Dermis blood vessel endothelial cell (primary cell): ENCODE results near the gene PRRC2A. TPM values are rescaled to one million over a fixed set of nuclear protein-coding genes. Genes with fewer than 3 reads are reported as not detected.
"Not testable (repeated sequence)": the region's sequence is repeated elsewhere in the genome, so short reads cannot be mapped to it uniquely, and the experiment has no call there.

Experiments used
- DNase-seq: peaks from one replicate; pipeline ENCODE4 v3.0.0; 2010
- total RNA-seq: library from RNA; depleted of rRNA; stranded (reverse); fragments of >200 nt; gene quantifications from 2 replicates; pipeline ENCODE4 v1.2.3, GENCODE V29; 2014

Gene PRRC2A
- total RNA-seq, 1 donor from 2014 or later: 32.2 TPM

DNA sequence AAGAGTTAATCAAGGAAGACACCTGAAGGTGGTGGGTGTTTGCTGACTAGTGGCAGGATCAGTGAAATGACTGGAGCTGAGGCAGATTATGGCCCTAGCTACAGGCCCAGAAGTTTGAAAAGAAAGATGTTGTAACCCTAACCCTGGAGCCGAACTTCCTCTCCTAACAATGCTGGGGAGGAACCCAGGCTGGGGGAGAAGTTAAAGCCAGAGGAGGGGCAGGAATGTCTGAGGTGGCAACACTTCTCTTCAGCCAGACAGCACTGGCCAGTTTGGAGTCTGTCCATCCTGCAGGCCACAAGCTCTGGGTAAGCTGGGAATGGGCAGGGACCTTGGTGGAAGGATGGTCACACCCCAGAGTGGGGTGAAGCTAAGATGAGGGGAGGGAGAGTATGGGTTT is 34.5 kb upstream of the PRRC2A start, which contains the start of gene LST1:
Gene LST1 (plus strand): TSS at position 270 of the 400 bp plus-strand sequence. CDS start 1,023 bp downstream, outside the sequence.
- no peak for DNase-seq

DNA sequence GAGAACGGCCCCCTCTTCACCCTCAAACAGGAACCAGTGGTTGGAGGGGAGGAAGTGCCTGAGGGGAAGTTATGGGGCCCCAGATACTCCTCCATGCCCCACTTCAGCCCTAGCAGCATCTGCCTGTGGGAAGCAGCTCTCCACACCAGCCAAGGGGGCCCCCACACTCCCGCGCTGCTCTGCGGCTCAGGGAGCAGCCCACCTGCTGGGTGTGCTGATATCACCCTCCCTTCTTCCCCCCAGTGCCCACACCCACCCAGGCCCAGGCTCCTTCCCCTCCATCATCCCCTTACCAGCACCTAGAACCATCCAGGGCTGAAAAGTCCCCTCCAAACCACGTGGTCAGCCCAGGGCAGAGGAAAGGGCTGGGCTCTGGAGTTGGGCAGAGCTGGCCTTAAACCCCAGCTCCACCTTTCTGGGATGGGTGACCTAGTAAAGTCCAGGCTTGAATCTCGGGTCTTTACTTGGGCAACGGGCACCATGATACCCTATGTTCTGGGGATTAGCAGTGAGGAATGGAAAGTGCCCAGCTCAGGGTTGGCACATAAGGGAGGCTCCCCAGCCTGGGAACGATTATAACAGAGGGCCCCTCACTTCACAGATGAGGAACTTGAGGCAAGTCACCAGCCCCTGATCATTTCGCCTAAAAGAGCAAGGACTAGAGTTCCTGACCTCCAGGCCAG is 33.8 kb upstream of the PRRC2A start:
- no peak for DNase-seq

DNA sequence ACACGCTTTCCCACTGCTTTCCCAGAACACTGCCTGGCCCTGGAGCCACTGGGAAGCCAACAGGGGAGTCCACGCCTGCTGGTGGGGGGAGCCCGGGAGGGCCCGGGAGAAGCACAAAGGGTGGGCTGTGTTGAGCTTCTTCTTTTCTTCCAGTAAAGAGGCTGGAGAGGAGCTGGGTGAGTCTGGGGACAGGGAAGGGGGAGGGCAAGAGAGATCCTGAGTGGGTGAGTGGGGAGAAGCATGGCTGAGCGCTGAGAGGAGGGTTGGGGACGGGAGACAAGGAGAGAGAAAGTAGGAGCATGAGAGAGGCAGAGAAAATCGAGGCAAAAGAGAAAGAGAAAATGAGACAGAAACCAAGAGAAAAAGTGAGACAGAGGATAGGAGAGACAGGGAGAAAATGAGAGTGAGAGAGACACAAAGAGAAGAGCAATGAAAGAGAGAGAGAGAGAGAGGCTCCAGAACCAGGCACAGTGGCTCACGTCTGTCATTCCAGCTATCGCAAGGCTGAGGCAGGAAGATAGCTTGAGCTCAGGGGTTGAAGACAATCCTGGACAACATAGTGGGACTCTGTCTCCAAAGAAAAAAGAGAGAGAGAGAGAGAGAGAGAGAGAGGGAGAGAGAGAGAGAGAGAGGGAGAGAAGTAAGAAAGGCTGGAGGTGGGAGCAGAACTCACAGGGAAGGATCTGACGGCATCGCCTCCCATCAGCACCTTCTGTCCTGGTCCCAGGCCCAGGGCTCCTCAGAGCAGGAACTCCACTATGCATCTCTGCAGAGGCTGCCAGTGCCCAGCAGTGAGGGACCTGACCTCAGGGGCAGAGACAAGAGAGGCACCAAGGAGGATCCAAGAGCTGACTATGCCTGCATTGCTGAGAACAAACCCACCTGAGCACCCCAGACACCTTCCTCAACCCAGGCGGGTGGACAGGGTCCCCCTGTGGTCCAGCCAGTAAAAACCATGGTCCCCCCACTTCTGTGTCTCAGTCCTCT is 32.4 kb upstream of the PRRC2A start:
- no peak for DNase-seq

DNA sequence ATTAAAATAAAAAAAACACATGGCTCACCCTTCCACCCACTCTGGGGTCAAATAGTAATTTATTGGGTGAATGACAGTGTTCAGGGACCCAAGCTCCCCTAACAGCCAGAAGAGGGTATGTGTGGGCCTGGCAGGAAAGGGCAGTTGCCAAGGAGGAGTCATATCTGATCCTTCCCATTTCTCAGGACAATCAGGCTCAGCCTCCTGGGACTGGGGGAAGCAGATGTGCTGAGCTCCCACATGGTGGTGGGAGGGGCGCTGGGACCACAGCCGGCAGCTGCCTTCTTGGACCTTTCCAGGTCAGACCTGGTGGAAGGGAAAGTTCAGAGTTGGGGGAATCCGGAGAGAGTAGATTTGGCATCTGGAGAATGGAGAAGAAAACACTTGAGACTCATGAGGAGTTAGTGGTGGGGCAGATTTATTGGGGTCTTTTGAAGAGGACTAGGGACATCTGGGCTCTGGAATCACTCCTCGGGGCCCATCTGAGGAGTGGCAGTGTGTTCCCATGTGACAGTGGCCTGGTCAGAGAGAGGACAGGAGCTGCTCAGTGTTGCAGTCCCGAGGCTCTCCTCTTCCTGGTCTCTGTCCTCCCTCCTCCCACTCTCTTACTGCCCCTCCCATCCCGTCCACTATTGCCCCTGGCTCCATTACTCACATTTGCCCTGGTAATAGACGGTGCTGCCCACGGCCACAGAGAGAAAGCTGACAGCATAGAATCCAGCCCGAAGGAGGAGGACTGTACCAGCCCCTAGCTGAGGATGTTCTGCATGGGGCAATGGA is 31.5 kb upstream of the PRRC2A start:
- peak; percentile 42 for DNase-seq

DNA sequence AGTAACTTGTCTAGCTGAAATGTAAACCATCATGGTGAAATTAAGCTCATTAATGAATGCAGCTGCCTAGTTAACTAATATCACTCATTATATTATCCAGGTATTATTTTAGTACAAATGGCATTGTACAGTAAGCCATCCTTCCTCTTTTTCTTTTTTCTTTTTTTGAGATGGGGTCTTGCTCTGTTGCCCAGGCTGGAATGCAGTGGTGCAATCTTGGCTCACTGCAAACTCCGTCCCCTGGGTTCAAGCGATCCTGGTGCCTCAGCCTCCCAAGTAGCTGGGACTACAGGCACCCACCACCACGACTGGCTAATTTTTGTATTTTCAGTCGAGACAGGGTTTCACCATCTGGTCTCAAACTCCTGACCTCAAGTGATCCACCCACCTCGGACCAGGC is 29.8 kb upstream of the PRRC2A start:
- not testable (repeated sequence) for DNase-seq

DNA sequence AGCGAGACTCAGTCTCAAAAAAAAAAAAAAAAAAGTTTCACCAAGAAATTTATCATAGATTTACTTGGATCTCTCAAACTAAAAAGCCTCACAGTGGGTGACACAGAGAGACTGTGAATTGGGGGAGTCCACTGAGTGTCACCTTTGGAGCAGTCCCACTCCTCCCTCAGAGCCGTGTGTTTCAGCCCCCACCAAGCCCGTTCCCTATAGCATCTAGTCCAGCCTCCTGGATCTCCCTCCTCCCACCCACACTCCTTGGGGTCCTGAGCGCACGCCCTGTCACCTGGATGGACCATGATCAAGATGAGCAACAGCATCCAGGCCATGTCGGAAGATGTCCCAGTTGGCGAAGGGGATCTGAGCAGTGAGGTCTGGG is 28.1 kb upstream of the PRRC2A start:
- DNase-seq: no peak

DNA sequence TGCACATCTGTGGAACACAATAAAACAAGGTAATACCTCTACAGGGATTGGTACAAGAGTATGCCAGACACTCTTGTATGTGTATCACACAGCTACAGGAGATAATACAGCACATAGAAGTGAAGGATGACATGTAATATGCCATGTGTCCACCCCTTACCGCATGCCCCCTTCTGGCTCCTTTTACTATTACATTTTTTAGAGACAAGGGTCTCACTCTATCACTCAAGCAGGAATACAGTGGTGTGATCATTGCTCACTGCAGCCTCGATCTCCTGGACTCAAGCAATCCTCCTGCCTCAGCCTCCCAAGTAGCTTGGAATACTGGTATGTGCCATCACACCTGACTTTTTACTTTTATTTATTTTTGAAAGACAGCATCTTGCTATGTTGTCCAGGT is 23.5 kb upstream of the PRRC2A start:
- peak; percentile 73 for DNase-seq

DNA sequence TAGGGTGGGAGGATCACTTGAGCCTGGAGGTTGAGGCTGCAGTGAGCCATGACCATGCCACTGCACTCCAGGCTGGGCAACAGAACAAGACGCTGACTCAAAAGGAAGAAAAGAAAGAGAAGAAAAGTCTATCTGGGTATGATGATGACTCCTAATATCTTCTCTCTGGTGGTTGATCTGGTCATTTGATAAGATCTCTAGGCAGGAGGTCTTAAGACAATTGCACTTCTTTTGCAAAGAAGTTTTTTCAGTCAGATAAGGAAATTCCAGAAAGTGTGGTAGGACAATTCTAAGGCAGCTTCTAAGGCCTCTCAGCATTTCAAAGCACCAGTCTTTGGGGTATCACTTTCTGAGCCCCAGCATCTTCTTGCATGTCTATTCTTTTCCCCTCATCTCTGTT is 13.2 kb upstream of the PRRC2A start:
- DNase-seq: no peak

DNA sequence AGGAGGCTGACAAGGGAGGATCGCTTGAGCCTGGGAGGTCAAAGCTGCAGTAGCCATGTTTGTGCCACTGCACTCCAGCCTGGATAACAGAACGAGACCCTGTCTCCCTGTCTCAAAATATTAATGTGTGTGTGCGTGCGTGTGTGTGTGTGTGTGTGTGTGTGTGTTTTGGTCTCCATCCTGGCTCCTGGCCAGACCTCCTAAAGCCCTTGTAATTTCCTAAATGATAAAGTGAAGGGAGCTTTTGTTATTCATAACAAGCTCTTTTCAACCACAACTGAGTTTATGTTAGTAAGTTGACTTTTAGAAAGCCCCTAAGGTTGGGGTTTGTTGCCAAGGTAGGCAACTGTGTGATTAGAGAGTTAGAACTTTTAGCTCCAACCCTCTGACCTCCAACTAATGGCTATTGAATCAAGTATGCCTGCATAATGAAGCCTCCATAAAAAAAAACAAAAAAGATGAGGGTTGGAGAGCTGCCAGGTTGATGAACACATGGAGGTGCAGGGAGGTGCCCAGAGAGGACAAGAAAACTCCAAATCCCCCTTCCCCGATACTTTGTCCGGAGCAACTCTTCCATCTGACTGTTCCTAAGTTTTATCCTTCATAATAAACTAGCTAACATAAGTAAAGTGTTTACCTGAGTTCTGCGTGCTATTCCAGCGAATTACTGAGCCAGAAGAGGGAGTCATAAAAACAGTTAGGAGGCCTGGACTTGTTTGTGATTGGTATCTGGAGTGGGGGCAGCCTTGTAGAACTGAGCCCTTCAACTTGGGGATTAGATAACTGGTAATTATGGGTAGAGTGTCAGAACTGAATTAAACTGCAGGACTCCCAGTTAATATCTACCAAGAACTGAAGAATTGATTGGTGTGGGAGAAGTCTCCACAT is 10.8 kb upstream of the PRRC2A start:
- no peak for DNase-seq

DNA sequence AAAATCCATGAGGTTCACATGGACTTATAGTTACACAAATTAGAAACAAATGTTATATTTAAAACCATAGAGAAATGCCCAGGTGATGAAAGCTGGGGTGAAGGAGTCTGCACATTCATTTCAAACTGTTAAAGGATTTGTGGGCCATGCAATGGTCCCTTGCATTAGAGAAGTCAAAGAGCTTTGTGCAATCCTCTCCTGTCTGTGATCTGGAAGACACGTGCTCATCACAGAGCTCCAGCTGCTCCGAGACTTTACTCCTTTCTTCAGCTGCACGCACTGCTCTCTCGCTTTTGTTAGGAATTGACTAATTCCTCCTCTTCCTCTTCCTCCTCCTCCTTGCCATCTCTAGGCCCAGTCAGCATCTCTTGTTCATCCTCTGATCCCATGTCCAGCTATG is 9.5 kb upstream of the PRRC2A start:
- DNase-seq: no peak

DNA sequence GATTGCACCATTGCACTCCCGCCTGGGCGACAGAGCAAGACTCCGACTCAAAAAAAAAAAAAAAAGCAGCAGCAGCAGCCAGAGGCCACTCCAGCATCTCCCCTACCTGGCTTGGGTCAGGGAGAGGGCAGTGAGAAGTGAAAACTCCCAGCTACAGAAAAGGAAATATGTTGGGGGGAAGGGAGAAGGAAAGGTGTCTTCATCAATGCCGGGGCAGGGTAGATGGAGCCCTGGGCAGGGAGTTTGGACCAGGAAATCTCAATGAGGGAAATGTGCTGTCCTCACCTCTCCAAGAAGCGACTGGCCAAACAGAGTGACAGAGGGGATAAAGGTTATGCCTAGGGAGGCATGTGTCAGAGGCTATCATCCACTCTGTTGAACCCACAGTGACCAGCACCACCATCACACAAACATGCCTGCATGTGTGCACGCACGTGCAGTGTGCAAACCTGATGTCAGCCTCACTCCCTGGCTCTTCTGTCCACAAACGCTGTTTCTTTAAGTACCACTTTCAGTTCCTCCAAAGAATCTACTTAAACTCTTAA is 6.4 kb upstream of the PRRC2A start:
- no peak for DNase-seq

DNA sequence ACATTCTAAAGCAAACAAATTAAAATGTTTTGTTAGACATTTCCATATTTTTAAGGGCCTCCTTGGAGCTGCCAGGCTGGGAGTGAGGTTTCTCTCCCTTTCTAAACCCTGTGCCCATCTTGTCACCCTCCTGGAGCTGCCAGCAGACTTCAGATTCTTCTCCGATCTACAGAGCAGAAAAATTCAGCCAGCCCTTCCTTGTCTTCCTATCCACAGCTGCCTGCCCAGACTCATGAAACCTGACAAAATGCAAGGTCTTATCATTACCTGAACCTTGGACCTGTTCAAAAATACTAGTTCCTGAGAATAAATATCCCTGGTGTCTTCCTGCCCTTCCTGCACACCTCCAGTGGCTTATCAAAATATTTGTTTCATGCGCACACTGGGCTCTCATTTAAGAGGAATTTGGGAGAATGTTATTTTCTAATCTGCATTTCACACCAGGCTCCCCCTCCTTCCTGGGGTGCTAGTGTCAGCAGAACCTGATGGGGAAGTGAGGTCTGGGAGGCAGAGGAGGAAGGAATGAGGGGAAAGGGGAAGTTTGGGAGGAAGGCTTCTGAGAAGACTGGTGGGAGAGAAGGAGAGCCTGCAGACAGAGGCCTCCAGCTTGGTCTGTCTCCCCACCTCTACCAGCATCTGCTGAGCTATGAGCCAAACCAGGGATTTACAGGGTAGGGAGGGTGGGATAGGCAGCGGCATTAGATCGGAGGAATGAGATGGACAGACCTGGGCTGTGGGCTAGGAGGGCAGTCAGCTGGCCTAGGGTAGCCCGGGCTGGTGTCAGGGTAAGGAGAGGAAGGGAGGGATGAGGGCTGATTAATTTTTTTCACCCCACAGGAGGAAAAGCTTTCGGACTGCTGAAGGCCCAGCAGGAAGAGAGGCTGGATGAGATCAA is 5.6 kb upstream of the PRRC2A start, which contains the start of gene AIF1:
Gene AIF1 (plus strand): TSS at position 551 of the 895 bp plus-strand sequence. CDS start 96 bp downstream, at position 647.
- DNase-seq: no peak

DNA sequence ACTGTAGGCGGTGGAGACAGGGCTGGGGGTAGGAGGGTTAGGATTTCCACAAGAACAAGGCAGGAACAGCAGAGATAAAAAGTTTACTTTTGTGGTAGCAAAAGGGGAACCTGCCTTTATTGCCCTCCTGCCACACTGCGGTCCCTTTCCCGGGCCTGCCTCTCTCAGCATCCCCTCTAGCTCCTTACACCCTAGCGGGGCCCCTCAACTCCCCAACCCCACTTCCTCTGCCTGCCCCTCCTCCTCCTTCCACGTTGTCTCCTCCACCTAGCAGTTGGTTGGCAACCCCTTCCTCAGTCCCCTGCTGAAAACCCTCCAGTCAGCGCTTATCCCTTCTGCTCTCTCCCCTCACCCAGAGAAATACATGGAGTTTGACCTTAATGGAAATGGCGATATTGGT is 4.8 kb upstream of the PRRC2A start:
- DNase-seq: no peak

DNA sequence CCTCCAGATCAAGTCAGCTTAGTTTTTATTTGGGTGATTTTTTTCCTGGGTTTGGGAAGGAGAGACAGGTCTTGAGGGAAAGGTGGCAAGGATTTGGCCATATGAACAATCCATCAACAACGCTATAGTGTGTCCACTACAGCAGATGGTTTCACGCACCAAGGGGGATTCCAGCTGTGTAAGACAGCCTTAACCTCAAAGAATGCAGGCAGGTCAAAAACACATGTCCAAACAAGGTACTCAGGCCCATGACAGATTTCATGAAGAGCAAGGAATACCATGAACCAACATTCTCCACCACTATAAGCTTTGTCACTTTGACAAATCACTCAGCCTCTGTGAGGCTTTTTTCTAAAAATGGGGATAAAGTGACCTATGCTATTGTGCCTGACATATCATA is 3.5 kb upstream of the PRRC2A start:
- DNase-seq: no peak

DNA sequence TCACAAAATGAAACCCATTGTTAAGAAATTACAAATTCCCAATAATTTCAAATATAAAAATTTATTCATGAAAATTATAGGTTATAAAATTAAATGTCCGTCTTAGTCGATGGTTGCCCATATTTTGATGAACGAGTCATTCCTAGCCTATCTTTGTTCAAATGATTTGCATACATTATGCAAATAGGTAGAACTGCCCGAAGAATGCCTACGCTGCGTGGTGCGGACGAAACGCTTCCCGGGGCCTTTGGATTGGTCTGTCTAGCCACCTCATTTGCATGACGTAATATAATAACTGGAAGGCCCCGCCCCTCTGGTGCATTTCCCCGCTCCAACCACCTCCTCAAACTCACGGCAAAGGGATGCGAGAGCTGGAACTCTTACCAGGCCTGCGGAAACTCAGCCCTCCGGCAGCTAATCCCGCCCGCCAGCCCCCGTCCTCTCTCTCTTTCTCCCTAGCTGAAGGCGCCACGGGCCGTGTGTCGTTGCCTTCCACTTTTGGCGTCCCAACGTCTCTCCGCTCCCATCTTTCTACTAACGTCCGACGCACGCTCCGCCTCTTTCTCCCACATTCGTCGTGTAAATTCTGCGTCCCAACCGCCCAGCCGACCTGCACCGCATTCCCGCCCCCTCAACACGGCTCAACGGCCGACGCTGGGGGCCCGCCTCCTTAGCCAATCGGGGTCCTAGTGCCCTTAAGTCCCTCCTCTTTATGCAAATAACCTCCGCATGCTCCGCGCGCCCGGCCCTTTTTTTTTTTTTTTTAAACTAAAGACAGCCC is 520 bp upstream of the PRRC2A start:
- DNase-seq: peak; percentile 99

DNA sequence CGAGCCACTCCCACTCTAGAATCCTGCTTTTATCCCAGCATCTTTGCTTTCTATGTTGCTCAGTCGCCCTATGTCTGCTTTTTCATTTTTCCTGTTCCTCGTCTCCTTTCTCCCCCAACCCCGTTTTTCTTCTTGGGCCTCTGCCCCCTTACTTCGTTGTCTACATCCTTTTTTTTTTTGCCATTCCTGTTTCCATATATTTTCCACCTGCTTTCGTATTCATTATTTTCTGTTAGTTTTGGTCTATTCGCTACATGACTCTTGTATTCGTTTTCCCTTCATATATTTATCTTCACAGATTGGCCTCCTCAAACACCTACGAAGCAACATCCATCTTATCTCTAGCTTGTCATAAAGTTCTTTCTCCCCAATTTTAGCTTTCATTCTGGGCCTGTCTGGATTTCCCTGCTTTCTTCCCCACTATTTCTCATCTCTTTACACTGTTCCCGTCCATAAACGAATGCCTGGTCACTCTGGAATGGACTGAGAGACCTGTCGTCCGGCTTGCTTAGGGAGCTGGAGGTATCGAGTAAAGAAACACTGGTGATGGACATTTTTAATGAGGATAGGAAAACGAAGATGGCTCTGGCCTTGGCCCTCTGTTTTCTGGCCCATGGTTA is 915 bp downstream of the PRRC2A start:
- DNase-seq: peak; percentile 22

DNA sequence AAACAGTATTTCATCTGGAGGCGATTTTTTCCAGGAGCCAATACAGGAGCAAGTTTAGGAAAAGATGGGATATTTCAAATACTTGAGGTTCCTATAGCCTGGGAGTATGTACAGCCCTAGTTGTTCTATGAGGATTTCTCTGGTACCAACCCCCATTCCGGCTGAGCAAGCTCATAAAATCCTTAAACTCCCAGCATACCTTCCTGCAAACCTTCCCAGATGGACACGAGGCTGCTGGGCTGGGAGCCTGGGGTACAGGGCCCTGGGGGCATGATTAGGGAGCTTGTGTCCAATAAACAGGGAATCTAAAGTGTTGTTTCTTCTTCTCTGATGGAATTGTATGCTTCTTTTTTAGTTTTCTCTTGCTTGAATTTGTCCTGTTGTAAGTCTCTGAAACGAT is 1.5 kb downstream of the PRRC2A start:
- no peak for DNase-seq

DNA sequence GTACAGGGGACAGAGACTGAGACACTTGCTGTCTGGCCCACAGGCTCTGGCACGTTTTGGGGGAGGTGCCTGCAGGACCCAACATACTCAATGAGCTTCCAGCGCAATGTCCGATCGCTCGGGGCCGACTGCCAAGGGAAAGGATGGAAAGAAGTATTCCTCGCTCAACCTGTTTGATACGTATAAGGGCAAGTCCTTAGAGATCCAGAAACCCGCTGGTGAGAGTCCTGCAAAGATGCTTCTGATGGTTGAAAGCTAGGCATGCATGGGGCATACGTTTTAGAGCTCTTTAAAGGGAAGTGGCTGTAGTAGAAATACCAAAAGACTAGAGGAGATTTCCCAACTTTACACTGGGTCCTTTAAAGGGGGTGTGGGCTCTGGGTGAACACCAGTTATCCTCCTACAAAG is 2.2 kb downstream of the PRRC2A start:
- no peak for DNase-seq

DNA sequence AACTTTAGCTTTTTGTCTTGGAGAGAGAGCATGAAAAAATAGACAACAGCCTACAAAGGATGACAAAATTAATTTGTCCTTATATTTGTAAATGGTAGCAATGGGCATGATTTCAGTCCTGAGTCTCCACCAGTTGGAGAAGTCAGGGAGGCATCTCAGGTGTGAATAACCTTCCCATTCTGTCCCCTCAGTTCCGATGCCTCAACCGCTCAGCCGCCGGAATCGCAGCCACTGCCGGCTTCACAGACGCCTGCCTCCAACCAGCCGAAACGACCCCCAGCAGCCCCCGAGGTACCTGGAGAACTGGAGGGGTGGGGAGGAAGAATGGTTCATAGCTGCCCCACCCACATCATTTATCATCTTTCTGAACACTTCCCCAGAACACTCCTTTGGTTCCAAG is 3.6 kb downstream of the PRRC2A start:
- DNase-seq: no peak
